ENCODE data around the gene CCM2.

CCM2 gene

GRCh38 chr7:44969049-44969700, 30.8 kb upstream of the CCM2 start:
- DNase-seq: no peak

GRCh38 chr7:44969701-44970522, 30.1 kb upstream of the CCM2 start:
- no peak for DNase-seq

GRCh38 chr7:44970523-44971051, 29.4 kb upstream of the CCM2 start:
- no peak for DNase-seq

GRCh38 chr7:44971188-44971901, 28.7 kb upstream of the CCM2 start:
- no peak for DNase-seq

- DNase-seq: no peak
Measured at GRCh38 chr7:44971902-44972441, 28.0 kb upstream of the CCM2 start.

GRCh38 chr7:44972562-44972961, 27.4 kb upstream of the CCM2 start:
- no peak for DNase-seq

- peak; percentile 47 for DNase-seq
Measured at GRCh38 chr7:44973610-44974401, 26.2 kb upstream of the CCM2 start.

GRCh38 chr7:44974549-44974948, 25.5 kb upstream of the CCM2 start:
- no peak for DNase-seq

GRCh38 chr7:44975331-44976039, 24.5 kb upstream of the CCM2 start:
- DNase-seq: no peak

- no peak for DNase-seq
Measured at GRCh38 chr7:44976040-44976745, 23.8 kb upstream of the CCM2 start.

GRCh38 chr7:44976746-44977196, 23.2 kb upstream of the CCM2 start:
- no peak for DNase-seq

GRCh38 chr7:44977304-44977958, 22.6 kb upstream of the CCM2 start:
- peak; percentile 90 for DNase-seq

- DNase-seq: peak; percentile 53
Measured at GRCh38 chr7:44977959-44978335, 22.1 kb upstream of the CCM2 start.

GRCh38 chr7:44978511-44979366, 21.3 kb upstream of the CCM2 start, which contains the start of gene MYO1G:
TSS of gene MYO1G (minus strand) at chr7:44979015. CDS start at chr7:44978961, 54 bp downstream.
- peak; percentile 91 for DNase-seq

- DNase-seq: peak; percentile 73
Measured at GRCh38 chr7:44979481-44980392, 20.3 kb upstream of the CCM2 start.

GRCh38 chr7:44980393-44981034, 19.5 kb upstream of the CCM2 start:
- peak; percentile 100 for DNase-seq

- peak; percentile 64 for DNase-seq
Measured at GRCh38 chr7:44981035-44981706, 18.8 kb upstream of the CCM2 start.

Measured in inflammatory macrophage treated with lipopolysaccharide for 4 hours (primary cell).